PC-9 (cell line): ENCODE measurements around the gene ZSCAN30. TPM values are rescaled to one million over a fixed set of nuclear protein-coding genes. Genes with fewer than 3 reads are reported as not detected.
A peak's percentile ranks its signal among the peaks of the same experiment; 100 is the strongest.

Source experiments
- Bru-seq: library from RNA; stranded (reverse); fragments of 400-500 nt; gene quantifications from one replicate; lab custom pipeline; 2021; lab: Mats Ljungman, UMichigan
- BruChase-seq, 2 experiments: library from RNA; stranded (reverse); fragments of 400-500 nt; gene quantifications; one replicate each; lab custom pipeline; 2021; lab: Mats Ljungman, UMichigan
- BruUV-seq: library from RNA; stranded (reverse); fragments of 400-500 nt; replicated peaks from 2 replicates; lab custom pipeline; 2021; lab: Mats Ljungman, UMichigan
- CTCF ChIA-PET: fragments of 300-600 bp; sonication (Branson Sonifier 250); formaldehyde crosslinking; loops from one replicate; lab custom pipeline; 2022; ENCODE audit warnings: antibody characterized with exemption; lab: Charles Lee
- POLR2A ChIA-PET: fragments of 300-600 bp; sonication (Branson Sonifier 250); formaldehyde crosslinking; loops from one replicate; lab custom pipeline; 2022; ENCODE audit warnings: antibody characterized with exemption; ENCODE audit not compliant: unreplicated experiment; lab: Charles Lee
- DNase-seq, 2 experiments: peaks; one replicate each; pipeline versions ENCODE4 v3.0.0 to v3.0.0-alpha.2; 2015 to 2022; ENCODE audit warnings: mixed read lengths in 1 of 2
- H2AFZ ChIP-seq: fragments of 200-600 bp; sonication (generic); 2 replicates; pipeline ENCODE4 v1.8.1; 2017; ENCODE audit warnings: antibody characterized with exemption
- H3F3A ChIP-seq: fragments of 200-600 bp; sonication (generic); 2 replicates; pipeline ENCODE4 v1.8.1; 2017; ENCODE audit warnings: antibody characterized with exemption, mild to moderate bottlenecking, low read depth; ENCODE audit not compliant: insufficient read depth
- H3K27ac ChIP-seq: fragments of 200-600 bp; sonication (generic); 2 replicates; pipeline ENCODE4 v1.6.1; 2016; ENCODE audit warnings: mixed run types
- H3K27me3 ChIP-seq: fragments of 200-600 bp; sonication (generic); 2 replicates; pipeline ENCODE4 v1.6.1; 2016; ENCODE audit warnings: low read depth, mixed run types; ENCODE audit not compliant: insufficient read depth
- H3K36me3 ChIP-seq: fragments of 200-600 bp; sonication (generic); 2 replicates; pipeline ENCODE4 v1.6.1; 2016; ENCODE audit warnings: low read depth, mixed run types
- H3K4me1 ChIP-seq: fragments of 200-600 bp; sonication (generic); replicated peaks from 2 replicates; pipeline ENCODE4 v1.6.1; 2016; ENCODE audit warnings: mixed run types; ENCODE audit not compliant: insufficient read depth
- H3K4me2 ChIP-seq: fragments of 200-600 bp; sonication (generic); 2 replicates; pipeline ENCODE4 v1.6.1; 2017; ENCODE audit warnings: mixed run types
- H3K4me3 ChIP-seq: fragments of 200-600 bp; sonication (generic); 2 replicates; pipeline ENCODE4 v1.6.1; 2016; ENCODE audit warnings: mixed run types
- H3K79me2 ChIP-seq: fragments of 200-600 bp; sonication (generic); 2 replicates; pipeline ENCODE4 v1.6.1; 2017; ENCODE audit warnings: low read depth, mixed run types
- H3K9me2 ChIP-seq: fragments of 200-600 bp; sonication (generic); 2 replicates; pipeline ENCODE4 v1.8.1; 2017; ENCODE audit warnings: mild to moderate bottlenecking; ENCODE audit not compliant: insufficient read depth
- H3K9me3 ChIP-seq: fragments of 200-600 bp; sonication (generic); 2 replicates; pipeline ENCODE4 v1.8.1; 2016; ENCODE audit warnings: low read depth; ENCODE audit not compliant: insufficient read depth
- H4K20me1 ChIP-seq: fragments of 200-600 bp; sonication (generic); 2 replicates; pipeline ENCODE4 v1.8.1; 2017; ENCODE audit not compliant: insufficient read depth
- CTCF ChIP-seq: fragments of 200-600 bp; sonication (generic); conservative IDR thresholded peaks from 2 replicates; pipeline ENCODE4 v1.6.1; 2017; ENCODE audit warnings: mixed run types, antibody characterized with exemption, mild to moderate bottlenecking, moderate library complexity
- EZH2 ChIP-seq: fragments of 200-600 bp; sonication (generic); IDR thresholded peaks from 2 replicates; pipeline ENCODE4 v1.8.0; 2017; ENCODE audit warnings: antibody characterized with exemption, low read depth
- intact Hi-C: fragments of 100-400 bp; cut with micrococcal nuclease; formaldehyde crosslinking; loops from one replicate; pipeline ENCODE4 v1.10.0; 2022; ENCODE audit not compliant: unreplicated experiment
- long read RNA-seq: library from polyadenylated mRNA; stranded (forward); transcript quantifications from one replicate; pipeline ENCODE4 v2.0.0, GENCODE V29; 2022
- total RNA-seq: library from RNA; stranded (reverse); gene quantifications from 2 replicates; pipeline ENCODE4 v1.2.3, GENCODE V29; 2021

Gene ZSCAN30
- 16.9 and 18.5 TPM in 2 replicates for total RNA-seq
- Bru-seq, nascent RNA = percentile 52 among the genes with signal in this experiment
- BruChase-seq, experiment 1, labeled RNA remaining after a 2-hour chase = percentile 68 among the genes with signal in this experiment
- BruChase-seq, experiment 2, labeled RNA remaining after a 6-hour chase = percentile 69 among the genes with signal in this experiment
- long read RNA-seq, partial matches to known transcripts = 0 of 7 reads
- long read RNA-seq, other reads (novel, unspliced or antisense) = 7 of 7 reads

- peaks cover 25% of the 10 kb centered on the region for H3K79me2 ChIP-seq
- BruUV-seq = no TSS peak
- intact Hi-C loops = loop anchor here (2.0 kb wide), 1 partner anchor 683 kb away; the partner anchor contains the start of gene RMP24
Measured at GRCh38 chr18:35290094-35290735, at the start of gene ZSCAN30. TSS of gene ZSCAN30 (minus strand) at chr18:35290229. CDS start at chr18:35264352, 25,877 bp downstream.

GRCh38 chr18:35337286-35337685 lies 47.3 kb upstream of the ZSCAN30 start:
- CTCF ChIA-PET = no interaction called here
- Histone ChIP-seq H4K20me1 (peaks cover 26% of the 10 kb centered on the region), H3K4me3 (no peak overlapping the region), H3K9me2 (no peaks in the 10 kb centered on the region), H3K4me2 (no peak overlapping the region), H3F3A (peaks cover 3% of the 10 kb centered on the region), H3K4me1 (no peaks in the 10 kb centered on the region), H2AFZ (no peak overlapping the region), H3K27me3 (no peaks in the 10 kb centered on the region), H3K79me2 (peaks cover 27% of the 10 kb centered on the region), H3K27ac (no peak overlapping the region), H3K36me3 (peaks cover 49% of the 10 kb centered on the region), H3K9me3 (no peaks in the 10 kb centered on the region)
- TF ChIP-seq EZH2 (no peak), CTCF (no peak)
- DNase-seq = no peak
- POLR2A ChIA-PET = no interaction called here
- intact Hi-C loops = no loop called here
- no TSS peak for BruUV-seq

More at GRCh38 chr18:35290094-35290735, at the start of gene ZSCAN30:
- Histone ChIP-seq H3K4me2 (peak within 1 kb of the TSS; percentile 89), H2AFZ (peak within 1 kb of the TSS; percentile 100), H3K27me3 (no peaks in the 10 kb centered on the region), H3K4me3 (peak within 1 kb of the TSS; percentile 82), H3K4me1 (peaks cover 3% of the 10 kb centered on the region; the same call in 1 of the 2 replicates), H4K20me1 (no peaks in the 10 kb centered on the region), H3K9me3 (no peaks in the 10 kb centered on the region), H3K27ac (peak within 1 kb of the TSS; percentile 54), H3K36me3 (no peaks in the 10 kb centered on the region), H3F3A (no peaks in the 10 kb centered on the region), H3K9me2 (no peaks in the 10 kb centered on the region)
- peak; percentile 75 to 88 for DNase-seq
- ChIA-PET CTCF (no interaction called here), POLR2A (interaction anchor here (0.5 to 0.6 kb wide), 3 partner anchors 18 to 54 kb away, joined by 3 to 8 read pairs (median 6); partner anchors contain the start of gene ZNF24)
- TF ChIP-seq EZH2 = no peak
- no peak for TF ChIP-seq CTCF

- Histone ChIP-seq H3F3A (peaks cover 3% of the 10 kb centered on the region), H3K27me3 (no peaks in the 10 kb centered on the region), H3K9me2 (no peaks in the 10 kb centered on the region), H2AFZ (no peak overlapping the region), H3K79me2 (peaks cover 14% of the 10 kb centered on the region; the same call in 1 of the 2 replicates), H3K4me1 (no peaks in the 10 kb centered on the region), H3K9me3 (no peaks in the 10 kb centered on the region), H3K36me3 (peaks cover 46% of the 10 kb centered on the region), H3K27ac (no peak overlapping the region), H3K4me2 (no peak overlapping the region), H4K20me1 (peaks cover 14% of the 10 kb centered on the region), H3K4me3 (no peak overlapping the region)
- no peak for TF ChIP-seq CTCF
- ChIA-PET CTCF (no interaction called here), POLR2A (no interaction called here)
- intact Hi-C loops = no loop called here
- DNase-seq = no peak
- BruUV-seq = no TSS peak
Measured at GRCh38 chr18:35335866-35336265, 45.8 kb upstream of the ZSCAN30 start.
